Adipocyte (in vitro differentiated cells): ENCODE data around the gene GATA2.

Experiments used
- DNase-seq: peaks from one replicate; pipeline ENCODE4 v3.0.0-alpha.2; 2015; ENCODE audit warnings: low read depth
- H3K27me3 ChIP-seq: replicated peaks from 2 replicates; pipeline ENCODE4 v1.7.0; 2013; ENCODE audit warnings: mild to moderate bottlenecking, low read length, moderate library complexity; ENCODE audit not compliant: control insufficient read depth, insufficient read depth
- H3K36me3 ChIP-seq: 2 replicates; pipeline ENCODE4 v1.7.0; 2013; ENCODE audit warnings: low read length, mild to moderate bottlenecking, moderate library complexity; ENCODE audit not compliant: control insufficient read depth, insufficient read depth, severe bottlenecking
- H3K4me1 ChIP-seq: 2 replicates; pipeline ENCODE4 v1.7.0; 2013; ENCODE audit warnings: mild to moderate bottlenecking, low read length, moderate library complexity; ENCODE audit not compliant: control insufficient read depth, insufficient read depth
- H3K4me3 ChIP-seq: 2 replicates; pipeline ENCODE4 v1.7.0; 2013; ENCODE audit warnings: mild to moderate bottlenecking, low read length, moderate library complexity
- H3K9ac ChIP-seq: 2 replicates; pipeline ENCODE4 v1.7.0; 2013; ENCODE audit warnings: mild to moderate bottlenecking, low read length, moderate library complexity
- H3K9me3 ChIP-seq: 2 replicates; pipeline ENCODE4 v1.7.0; 2013; ENCODE audit warnings: mild to moderate bottlenecking, low read length, moderate library complexity; ENCODE audit not compliant: control insufficient read depth

The GATA2 gene

DNA sequence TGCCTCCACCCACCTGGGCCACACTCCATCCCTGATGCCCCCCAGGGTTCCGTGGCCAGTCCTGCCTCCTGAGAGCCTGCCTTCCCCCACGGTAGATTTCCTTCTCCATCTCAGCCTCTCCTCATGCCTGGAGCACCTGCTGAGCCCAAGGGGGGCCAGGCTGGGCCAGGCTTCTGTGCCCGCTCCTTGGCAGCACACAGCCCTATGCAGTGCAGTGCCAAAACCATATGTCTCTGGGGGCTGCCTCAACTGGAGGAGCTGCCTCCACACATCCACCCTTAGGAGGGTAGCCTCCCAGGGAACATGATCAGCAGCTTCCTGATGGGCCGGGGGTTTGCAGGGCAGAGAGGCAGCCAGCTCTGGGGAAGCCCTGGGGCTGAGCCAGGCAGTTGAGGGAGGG is 24.6 kb upstream of the GATA2 start:
- Histone ChIP-seq H3K9me3 (peaks cover 30% of the 10 kb centered on the region), H3K9ac (no peak overlapping the region), H3K27me3 (peaks cover 72% of the 10 kb centered on the region), H3K4me1 (no peaks in the 10 kb centered on the region), H3K36me3 (no peaks in the 10 kb centered on the region), H3K4me3 (no peak overlapping the region)
- DNase-seq = no peak

DNA sequence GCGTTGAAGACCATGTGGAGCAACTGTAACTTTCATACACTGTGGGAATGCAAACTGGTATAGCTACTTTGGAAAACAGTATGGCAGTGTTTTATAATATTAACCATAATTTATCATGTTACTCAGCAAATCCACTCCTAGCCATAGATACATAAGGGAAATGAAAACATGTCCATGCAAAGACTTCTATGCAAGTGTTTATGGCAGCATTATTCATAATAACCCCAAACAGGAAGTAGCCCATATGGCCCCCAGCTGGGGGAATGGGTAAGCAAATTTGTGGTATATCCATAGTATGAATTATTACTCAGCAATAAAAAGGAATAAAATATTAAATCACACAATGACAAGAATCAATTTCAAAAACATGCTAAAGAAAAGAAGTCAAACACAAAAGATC is 23.0 kb upstream of the GATA2 start:
- Histone ChIP-seq H3K4me1 (no peaks in the 10 kb centered on the region), H3K36me3 (no peaks in the 10 kb centered on the region), H3K27me3 (peaks cover 56% of the 10 kb centered on the region), H3K9ac (no peak overlapping the region), H3K4me3 (no peak overlapping the region), H3K9me3 (peaks cover 26% of the 10 kb centered on the region)
- DNase-seq = no peak

DNA sequence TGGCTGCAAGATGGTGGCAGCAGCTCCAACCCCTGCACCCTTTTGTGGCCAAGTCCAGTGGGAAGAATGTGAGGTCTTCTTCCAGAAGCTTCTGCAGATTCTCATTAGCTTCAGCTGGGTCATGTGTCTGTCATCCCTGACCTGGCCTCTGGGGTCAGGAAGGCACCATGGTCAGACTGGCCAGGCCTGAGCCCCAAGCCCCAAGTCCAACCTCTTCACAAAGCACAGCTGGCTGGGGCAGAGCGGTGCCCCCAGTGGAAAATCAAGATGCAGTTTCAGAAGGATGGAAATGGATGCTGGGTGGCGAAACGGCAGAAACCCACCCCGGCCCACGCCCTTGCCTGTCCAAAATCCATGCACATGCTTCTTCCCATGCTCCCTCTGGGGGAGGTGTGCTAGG is 15.9 kb upstream of the GATA2 start:
- peaks cover 16% of the 10 kb centered on the region for H3K9me3 ChIP-seq
- peaks cover 58% of the 10 kb centered on the region for H3K27me3 ChIP-seq
- H3K4me3 ChIP-seq = no peak overlapping the region
- no peak overlapping the region for H3K9ac ChIP-seq
- H3K4me1 ChIP-seq = no peaks in the 10 kb centered on the region
- no peak for DNase-seq
- no peaks in the 10 kb centered on the region for H3K36me3 ChIP-seq

DNA sequence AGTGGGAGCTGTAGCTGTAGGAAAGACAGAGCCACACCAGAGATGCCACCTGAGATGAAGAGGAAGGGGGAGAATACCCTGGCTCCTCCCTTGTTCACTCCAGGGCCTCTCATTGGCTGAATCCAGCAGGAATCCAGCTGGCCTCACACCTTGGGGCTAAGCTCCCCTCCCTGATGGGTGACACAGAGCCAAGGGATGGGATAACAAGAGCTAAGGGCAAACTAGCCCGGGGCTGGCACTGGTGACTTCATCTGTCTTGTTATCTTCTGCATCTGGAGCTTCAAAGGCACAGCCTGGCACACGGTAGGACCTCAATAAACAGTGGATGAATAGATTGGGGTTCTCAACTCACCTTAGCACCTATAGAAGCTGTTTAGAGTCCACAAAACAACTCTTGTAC is 13.8 kb upstream of the GATA2 start:
- no peaks in the 10 kb centered on the region for H3K36me3 ChIP-seq
- peaks cover 9% of the 10 kb centered on the region for H3K9me3 ChIP-seq
- no peak overlapping the region for H3K9ac ChIP-seq
- no peaks in the 10 kb centered on the region for H3K4me1 ChIP-seq
- peaks cover 77% of the 10 kb centered on the region for H3K27me3 ChIP-seq
- no peak for DNase-seq
- H3K4me3 ChIP-seq = no peak overlapping the region

DNA sequence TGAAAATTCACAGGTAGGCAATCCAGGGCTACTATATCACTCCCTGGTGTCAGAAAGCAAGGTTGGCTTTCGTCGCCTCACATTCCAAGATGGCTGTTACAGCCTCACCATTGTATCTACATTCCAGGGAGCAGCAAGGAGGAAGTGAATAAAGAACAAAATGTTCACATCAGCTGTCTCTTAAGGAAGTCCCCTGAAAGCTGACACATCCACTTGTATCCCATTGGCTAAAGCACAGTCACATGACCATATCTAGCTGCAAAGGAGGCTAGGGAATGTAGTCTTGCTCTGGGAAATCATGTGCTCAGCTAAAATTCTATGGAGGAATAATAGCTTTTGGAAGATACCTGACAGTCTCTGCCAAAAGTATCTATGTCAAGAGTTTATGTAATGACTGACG is 12.8 kb upstream of the GATA2 start:
- Histone ChIP-seq H3K9me3 (peaks cover 9% of the 10 kb centered on the region), H3K4me3 (no peak overlapping the region), H3K9ac (no peak overlapping the region), H3K36me3 (no peaks in the 10 kb centered on the region), H3K27me3 (peaks cover 83% of the 10 kb centered on the region), H3K4me1 (no peaks in the 10 kb centered on the region)
- DNase-seq = no peak

DNA sequence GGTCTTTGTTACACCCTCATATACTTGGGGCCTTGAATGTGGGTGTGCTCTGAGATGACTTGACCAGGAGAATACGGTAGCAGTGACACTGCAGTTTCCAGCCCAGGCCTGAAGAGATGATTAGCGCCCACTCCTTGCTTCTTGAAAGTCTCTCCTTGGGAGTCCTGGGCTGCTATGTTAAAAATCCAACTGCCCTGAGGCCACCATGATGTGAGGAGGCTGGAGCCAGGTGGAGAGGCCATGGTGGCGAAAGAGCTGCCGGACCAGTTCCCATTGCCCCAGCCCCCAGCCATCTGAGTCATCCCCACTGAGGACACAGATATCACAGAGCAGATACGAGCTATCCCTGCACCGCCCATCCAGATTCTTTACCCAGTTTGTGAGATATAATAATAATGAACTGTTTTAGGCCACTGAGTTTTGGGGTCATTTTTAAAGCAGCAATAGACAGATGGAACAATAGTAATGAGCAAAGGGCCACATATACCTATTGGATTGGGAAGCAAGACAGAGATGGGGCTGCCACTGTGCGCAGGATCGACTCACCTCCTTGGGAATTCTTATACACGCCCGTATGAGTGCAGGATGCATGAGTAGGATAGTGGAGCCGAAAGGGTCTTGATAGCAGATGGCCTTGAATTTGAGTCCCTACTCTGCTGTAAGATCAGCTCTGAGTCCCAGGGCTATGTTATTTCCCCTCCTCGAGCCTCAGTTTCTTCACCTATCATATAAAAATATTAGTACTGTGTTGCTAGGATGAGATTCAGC is 12.1 kb upstream of the GATA2 start:
- no peak overlapping the region for H3K4me3 ChIP-seq
- H3K9me3 ChIP-seq = peaks cover 9% of the 10 kb centered on the region
- peaks cover 82% of the 10 kb centered on the region for H3K27me3 ChIP-seq
- H3K36me3 ChIP-seq = no peaks in the 10 kb centered on the region
- no peaks in the 10 kb centered on the region for H3K4me1 ChIP-seq
- no peak for DNase-seq
- H3K9ac ChIP-seq = no peak overlapping the region

DNA sequence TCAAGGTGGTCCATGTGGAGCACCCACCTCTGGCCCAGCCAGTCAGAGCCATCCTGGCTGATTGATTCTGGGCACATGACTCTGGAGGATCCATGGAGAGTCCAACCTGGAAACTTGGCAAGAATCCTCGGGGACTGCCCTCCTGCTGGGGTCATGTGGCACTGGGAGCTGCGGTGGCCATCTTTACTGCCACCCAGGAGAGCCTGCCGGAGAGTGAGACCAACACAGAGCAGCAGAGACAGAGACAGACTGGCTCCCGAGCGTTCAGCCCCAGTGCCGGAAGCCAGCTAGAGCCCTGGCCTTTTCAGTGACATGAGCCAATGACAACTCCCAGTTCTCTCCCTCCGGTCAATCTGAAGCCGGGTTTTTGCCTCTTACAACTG is 11.5 kb upstream of the GATA2 start:
- Histone ChIP-seq H3K4me1 (no peaks in the 10 kb centered on the region), H3K27me3 (peaks cover 82% of the 10 kb centered on the region), H3K4me3 (no peak overlapping the region), H3K9ac (no peak overlapping the region), H3K36me3 (no peaks in the 10 kb centered on the region), H3K9me3 (peaks cover 9% of the 10 kb centered on the region)
- DNase-seq = no peak

DNA sequence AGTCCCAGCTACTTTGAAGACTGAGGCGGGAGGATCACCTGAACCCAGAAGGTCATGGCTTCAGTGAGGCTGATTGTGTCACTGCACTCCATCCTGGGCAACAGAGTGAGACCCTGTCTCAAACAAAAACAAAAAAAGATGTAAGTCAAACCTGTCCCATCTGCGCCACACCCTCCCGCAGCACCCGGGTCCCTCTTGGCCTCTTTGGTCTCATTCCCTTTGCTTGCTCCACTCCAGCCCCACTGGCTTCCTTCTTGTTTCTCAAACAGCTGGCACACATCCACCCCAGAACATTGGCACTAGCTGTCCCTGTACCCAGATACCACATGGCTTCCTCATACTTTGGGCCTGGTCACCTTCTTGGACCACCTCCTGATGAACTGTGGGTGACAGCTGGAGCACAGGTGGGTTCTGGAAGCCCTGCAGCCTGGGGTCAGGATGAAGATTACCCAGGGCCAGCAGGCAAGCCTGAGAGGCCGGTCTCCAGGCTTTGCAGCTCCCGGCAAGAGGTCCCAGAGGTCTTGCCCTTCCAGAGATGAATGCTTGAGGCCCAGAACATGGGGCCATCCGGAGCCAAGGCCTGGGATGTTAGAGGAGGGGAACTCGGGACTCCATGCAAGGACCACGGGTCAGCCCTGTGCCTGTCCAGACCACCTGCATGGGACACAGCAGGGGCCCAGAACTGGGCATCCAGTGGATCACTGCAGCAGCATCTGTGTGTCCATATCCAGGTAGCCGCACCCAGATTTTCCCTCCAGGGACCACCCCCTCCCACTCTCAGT is 10.9 kb upstream of the GATA2 start:
- no peak overlapping the region for H3K4me3 ChIP-seq
- H3K4me1 ChIP-seq = no peaks in the 10 kb centered on the region
- H3K9me3 ChIP-seq = peaks cover 9% of the 10 kb centered on the region
- no peak for DNase-seq
- H3K27me3 ChIP-seq = peaks cover 82% of the 10 kb centered on the region
- no peaks in the 10 kb centered on the region for H3K36me3 ChIP-seq
- H3K9ac ChIP-seq = no peak overlapping the region

DNA sequence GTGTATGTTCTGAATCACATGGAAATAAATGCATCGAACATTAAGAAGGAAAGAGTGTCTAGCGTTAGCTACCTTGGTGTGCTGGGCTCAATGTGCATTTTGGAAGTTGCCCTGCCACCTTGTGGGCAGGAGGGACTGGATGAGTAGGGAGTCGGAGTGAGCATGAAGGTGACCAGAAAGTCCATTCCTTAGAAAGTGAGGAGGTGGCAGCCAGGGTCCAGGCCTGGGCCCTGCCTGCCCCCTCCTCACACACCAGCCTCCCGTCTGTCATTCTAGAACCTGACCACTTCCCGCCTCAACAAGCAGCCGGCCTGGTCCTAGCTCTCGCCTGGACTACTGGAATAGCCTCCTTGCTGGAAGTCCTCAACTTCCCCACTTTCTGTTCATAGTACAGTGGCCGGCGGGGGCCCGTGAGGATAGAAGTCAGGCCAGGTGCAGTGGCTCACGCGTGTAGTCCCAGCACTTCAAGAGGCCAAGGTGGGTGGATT is 10.2 kb upstream of the GATA2 start:
- Histone ChIP-seq H3K4me1 (no peaks in the 10 kb centered on the region), H3K36me3 (no peaks in the 10 kb centered on the region), H3K27me3 (peaks cover 84% of the 10 kb centered on the region), H3K4me3 (no peak overlapping the region), H3K9ac (no peak overlapping the region), H3K9me3 (peaks cover 9% of the 10 kb centered on the region)
- DNase-seq = no peak

DNA sequence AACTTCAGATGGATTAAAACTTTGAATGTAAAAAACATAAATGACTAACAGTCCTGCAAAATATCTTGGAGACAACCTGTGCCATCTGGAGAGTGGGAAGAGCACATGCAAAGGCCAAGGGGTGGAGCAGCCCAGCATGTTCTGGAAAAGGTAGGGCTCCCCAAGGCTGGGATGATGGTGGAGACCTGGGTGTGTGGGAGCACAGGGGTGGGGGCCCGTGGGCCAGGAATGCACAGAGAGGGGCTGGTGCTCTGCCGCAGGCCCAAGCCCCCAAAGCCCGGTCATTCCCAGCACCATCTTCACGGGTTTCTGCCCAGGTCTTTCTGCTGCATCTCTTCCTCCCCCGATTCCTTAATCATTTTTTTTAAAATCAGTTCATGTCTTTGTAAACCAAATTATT is 9.7 kb upstream of the GATA2 start:
- Histone ChIP-seq H3K9me3 (peaks cover 9% of the 10 kb centered on the region), H3K36me3 (no peaks in the 10 kb centered on the region), H3K27me3 (peaks cover 83% of the 10 kb centered on the region), H3K4me3 (no peak overlapping the region), H3K9ac (no peak overlapping the region), H3K4me1 (no peaks in the 10 kb centered on the region)
- no peak for DNase-seq

DNA sequence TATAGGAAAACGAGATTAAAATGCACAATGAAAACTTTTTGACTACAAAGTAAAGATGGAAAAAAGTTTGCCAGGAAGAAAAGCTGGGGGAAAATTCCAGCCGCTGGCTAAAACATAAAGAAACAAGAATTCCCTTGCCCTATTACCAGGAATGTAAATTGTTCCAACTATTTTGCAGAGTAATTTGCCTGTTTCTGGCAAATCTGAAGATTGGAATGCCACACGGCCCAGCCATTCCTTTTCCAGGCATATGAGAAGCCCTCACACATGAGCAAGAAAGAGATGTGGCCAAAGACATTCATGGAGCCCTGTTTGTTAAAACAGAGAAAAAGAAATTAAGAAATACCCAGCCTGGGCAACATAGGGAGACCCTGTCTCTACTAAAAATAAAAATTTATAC is 8.4 kb upstream of the GATA2 start:
- no peak overlapping the region for H3K4me3 ChIP-seq
- H3K9ac ChIP-seq = no peak overlapping the region
- DNase-seq = peak; percentile 42
- H3K4me1 ChIP-seq = peaks cover 9% of the 10 kb centered on the region
- no peaks in the 10 kb centered on the region for H3K36me3 ChIP-seq
- peaks cover 9% of the 10 kb centered on the region for H3K9me3 ChIP-seq
- H3K27me3 ChIP-seq = peaks cover 81% of the 10 kb centered on the region
